Coronary artery (tissue), 2 donors: ENCODE measurements around the gene BPI.

ENCODE experiments used
- DNase-seq: peaks from one replicate; pipeline ENCODE4 v3.0.0-alpha.2; 2017; ENCODE audit warnings: low spot score
- H3K27ac ChIP-seq, 2 donors: fragments of 200-600 bp; sonication (generic); one replicate each; pipeline ENCODE4 v1.5.1; 2016 to 2019
- H3K4me3 ChIP-seq: fragments of 200-600 bp; sonication (generic); 2 replicates; pipeline ENCODE4 v1.5.1; 2016; ENCODE audit warnings: mild to moderate bottlenecking, moderate library complexity
- CTCF ChIP-seq: fragments of 200-600 bp; sonication (generic); IDR thresholded peaks from one replicate; pipeline ENCODE4 v1.5.1; 2019; ENCODE audit warnings: antibody characterized with exemption

BPI gene

GRCh38 chr20:38260378-38261053 is 43.4 kb upstream of the BPI start, which contains the start of gene KIAA1755:
Gene KIAA1755 (minus strand): TSS chr20:38260735. CDS start chr20:38260500, 235 bp downstream.
- H3K4me3 ChIP-seq, result peak within 1 kb of the TSS; percentile 78
- TF ChIP-seq CTCF, result no peak
- H3K27ac ChIP-seq, result peak within 1 kb of the TSS; percentile 81 to 94
- no peak for DNase-seq

GRCh38 chr20:38261054-38261390 is 42.9 kb upstream of the BPI start:
- no peak for TF ChIP-seq CTCF
- peak overlapping the region; percentile 81 to 94 for H3K27ac ChIP-seq
- no peak for DNase-seq
- H3K4me3 ChIP-seq, result peak overlapping the region; percentile 78

GRCh38 chr20:38262931-38263330 is 41.0 kb upstream of the BPI start:
- no peak for TF ChIP-seq CTCF
- H3K27ac ChIP-seq, result no peak overlapping the region
- no peak overlapping the region for H3K4me3 ChIP-seq
- no peak for DNase-seq

GRCh38 chr20:38266426-38266825 is 37.5 kb upstream of the BPI start:
- Histone ChIP-seq H3K27ac (no peak overlapping the region), H3K4me3 (no peak overlapping the region)
- no peak for TF ChIP-seq CTCF
- no peak for DNase-seq

DNA sequence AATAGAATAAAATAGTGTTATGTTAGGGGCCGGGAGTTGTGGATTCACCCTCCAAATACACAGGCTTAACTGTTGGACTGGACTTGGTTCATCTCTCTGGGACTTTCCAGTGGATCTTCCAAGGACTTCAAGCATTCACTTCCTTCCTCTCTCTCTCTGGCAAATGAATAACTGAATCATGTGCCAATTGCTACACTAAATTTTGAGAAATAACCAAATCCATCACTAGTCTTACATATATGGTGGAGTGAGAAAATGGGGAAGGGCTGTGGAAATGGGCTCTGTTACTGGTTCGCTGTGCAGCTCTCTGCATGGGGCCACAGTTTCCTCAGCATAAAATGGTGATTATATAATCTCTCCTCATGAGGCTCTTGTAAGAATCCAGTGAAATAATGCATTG is 36.7 kb upstream of the BPI start:
- DNase-seq, result no peak
- TF ChIP-seq CTCF, result no peak
- Histone ChIP-seq H3K4me3 (no peak overlapping the region), H3K27ac (no peak overlapping the region)

DNA sequence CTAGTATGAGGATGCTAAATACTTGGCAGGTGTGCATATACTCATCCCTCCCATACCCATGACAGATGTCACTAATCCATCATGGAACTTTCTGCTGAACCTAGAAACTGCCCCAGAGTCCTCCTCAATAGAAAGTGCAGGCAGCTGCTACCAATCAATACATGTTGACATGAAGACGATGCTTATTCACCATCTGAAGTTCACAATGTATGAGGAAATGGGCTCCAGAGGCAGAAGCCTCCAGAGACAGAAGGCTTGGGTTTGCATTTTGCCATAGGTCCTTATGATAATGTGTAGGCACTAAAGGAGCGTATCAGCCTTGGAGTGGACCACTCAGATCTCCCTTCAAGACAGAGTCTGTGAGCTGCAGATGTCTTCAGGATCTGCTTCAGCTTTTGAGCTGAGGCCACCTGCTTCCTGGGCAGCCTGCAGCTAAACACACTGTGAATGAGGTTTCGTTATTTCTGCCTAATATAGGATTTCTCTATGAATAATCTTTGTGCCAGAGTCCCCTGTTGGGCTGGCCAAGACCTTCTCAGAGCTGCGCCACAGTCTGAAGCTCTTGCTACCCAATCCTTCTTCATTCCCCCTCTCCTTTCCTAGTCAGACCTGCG is 35.9 kb upstream of the BPI start:
- Histone ChIP-seq H3K27ac (no peak overlapping the region), H3K4me3 (no peak overlapping the region)
- TF ChIP-seq CTCF, result no peak
- no peak for DNase-seq

DNA sequence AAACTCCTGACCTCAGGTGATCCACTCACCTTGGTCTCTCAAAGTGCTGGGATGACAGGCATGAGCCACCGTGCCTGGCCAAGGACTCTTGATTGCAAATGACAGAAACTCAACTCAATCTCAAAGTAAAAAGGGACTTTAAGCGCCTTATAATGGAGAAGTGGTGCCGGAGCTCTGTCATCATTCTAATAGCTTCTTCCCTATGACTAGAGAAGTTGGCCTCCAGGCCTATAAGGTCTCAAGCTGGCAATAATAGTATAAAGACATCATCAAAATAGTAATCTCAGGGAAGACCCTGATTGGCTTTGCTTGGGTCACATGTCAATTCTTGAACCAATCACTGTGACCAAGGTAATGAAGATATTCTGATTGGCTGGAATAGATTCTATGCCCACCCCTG is 34.9 kb upstream of the BPI start:
- no peak for TF ChIP-seq CTCF
- H3K4me3 ChIP-seq, result no peak overlapping the region
- DNase-seq, result no peak

More for the DNA sequence above, 34.9 kb upstream of the BPI start:
- no peak overlapping the region for H3K27ac ChIP-seq
